Measurements from ENCODE around the gene CORO2B. TPM values are rescaled to one million over a fixed set of nuclear protein-coding genes. Genes with fewer than 3 reads are reported as not detected.

CORO2B gene
- polyA plus RNA-seq, 1 of the 3 experiments (the other 2 are of a cell fraction): 3.6 TPM

DNA sequence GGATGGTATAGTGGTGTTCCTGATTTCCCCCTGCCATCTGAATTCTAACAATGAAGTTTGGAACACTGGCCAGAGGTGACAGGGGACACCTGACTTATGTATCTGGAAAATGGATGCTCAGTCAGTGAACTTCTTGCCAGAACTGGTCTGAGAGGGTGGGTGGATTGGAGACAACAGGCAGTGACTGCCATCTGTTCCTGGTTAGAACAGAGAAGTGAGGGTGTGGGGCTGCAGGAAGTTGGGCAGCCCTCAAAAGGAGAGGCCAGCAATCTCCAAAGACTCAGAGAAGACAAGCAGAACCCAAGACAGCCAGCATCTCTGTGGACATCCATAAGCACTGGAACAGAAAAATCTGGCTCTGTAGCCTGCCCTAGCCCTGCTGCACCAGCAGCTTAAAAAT, 191.4 kb downstream of the CORO2B start:
- TF ChIP-seq TEAD4 (IDR thresholded peaks at IDR 0.05; ENCODE audit: borderline replicate concordance, insufficient read depth): no peak
- TF ChIP-seq TCF12 (IDR thresholded peaks at IDR 0.05): no peak
- no peak for TF ChIP-seq ZBTB33 (IDR thresholded peaks at IDR 0.05; ENCODE audit: borderline replicate concordance, low read depth)
- no peak for TF ChIP-seq FOXJ3 (CRISPR knock-in tag; IDR thresholded peaks at IDR 0.05)
- no peak for TF ChIP-seq MEF2A (IDR thresholded peaks at IDR 0.05; ENCODE audit: borderline replicate concordance, low read depth)
- TF ChIP-seq REST (IDR thresholded peaks at IDR 0.05; ENCODE audit: low read depth, low read length): no peak
- TF ChIP-seq RAD21 (IDR thresholded peaks at IDR 0.05; ENCODE audit: low read length): no peak
- TF ChIP-seq SIN3A (IDR thresholded peaks at IDR 0.05; ENCODE audit: borderline replicate concordance, low read depth, low read length): no peak
- TF ChIP-seq TAF1 (IDR thresholded peaks at IDR 0.05; ENCODE audit: borderline replicate concordance, low read depth, low read length): no peak
- TF ChIP-seq NRF1 (IDR thresholded peaks at IDR 0.05; ENCODE audit: low read depth, low read length): no peak
- TF ChIP-seq, protein P1, sequence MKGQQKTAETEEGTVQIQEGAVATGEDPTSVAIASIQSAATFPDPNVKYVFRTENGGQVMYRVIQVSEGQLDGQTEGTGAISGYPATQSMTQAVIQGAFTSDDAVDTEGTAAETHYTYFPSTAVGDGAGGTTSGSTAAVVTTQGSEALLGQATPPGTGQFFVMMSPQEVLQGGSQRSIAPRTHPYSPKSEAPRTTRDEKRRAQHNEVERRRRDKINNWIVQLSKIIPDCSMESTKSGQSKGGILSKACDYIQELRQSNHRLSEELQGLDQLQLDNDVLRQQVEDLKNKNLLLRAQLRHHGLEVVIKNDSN (IDR thresholded peaks at IDR 0.05; ENCODE audit: borderline replicate concordance, low read depth): no peak
- TF ChIP-seq GABPA (IDR thresholded peaks at IDR 0.05; ENCODE audit: low read depth): no peak
- TF ChIP-seq, protein P2, sequence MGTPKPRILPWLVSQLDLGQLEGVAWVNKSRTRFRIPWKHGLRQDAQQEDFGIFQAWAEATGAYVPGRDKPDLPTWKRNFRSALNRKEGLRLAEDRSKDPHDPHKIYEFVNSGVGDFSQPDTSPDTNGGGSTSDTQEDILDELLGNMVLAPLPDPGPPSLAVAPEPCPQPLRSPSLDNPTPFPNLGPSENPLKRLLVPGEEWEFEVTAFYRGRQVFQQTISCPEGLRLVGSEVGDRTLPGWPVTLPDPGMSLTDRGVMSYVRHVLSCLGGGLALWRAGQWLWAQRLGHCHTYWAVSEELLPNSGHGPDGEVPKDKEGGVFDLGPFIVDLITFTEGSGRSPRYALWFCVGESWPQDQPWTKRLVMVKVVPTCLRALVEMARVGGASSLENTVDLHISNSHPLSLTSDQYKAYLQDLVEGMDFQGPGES (IDR thresholded peaks at IDR 0.05; ENCODE audit: low read depth, low read length): no peak
- no peak for TF ChIP-seq EZH2phosphoT487 (IDR thresholded peaks at IDR 0.05; ENCODE audit: borderline replicate concordance, low read depth)
- Histone ChIP-seq H3K4me3 (ENCODE audit: low read depth in 2 of 2, low read length in 1 of 2) (no peak overlapping the region), H4K20me1 (ENCODE audit: insufficient read depth) (no peaks in the 10 kb centered on the region), H3K4me1 (ENCODE audit: control insufficient read depth in 1 of 2, insufficient read depth in 2 of 2, low read depth in 1 of 2, low read length in 1 of 2) (peaks cover 0 to 3% of the 10 kb centered on the region in 2 experiments; a peak in 1 of 4 replicates), H3K4me2 (no peak overlapping the region), H3K36me3 (replicated peaks in 1 of 2; ENCODE audit: control insufficient read depth in 1 of 2, insufficient read depth in 2 of 2, low read length in 1 of 2) (no peaks in the 10 kb centered on the region), H3K9ac (no peak overlapping the region), H3K9me2 (no peaks in the 10 kb centered on the region), H3K27me3 (ENCODE audit: insufficient read depth) (no peaks in the 10 kb centered on the region), H3K27ac (ENCODE audit: low read depth in 2 of 2, low read length in 1 of 2) (no peak overlapping the region), H2AFZ (ENCODE audit: low read depth) (no peak overlapping the region), H3K79me2 (ENCODE audit: insufficient read depth) (no peaks in the 10 kb centered on the region), H3F3A (replicated peaks; ENCODE audit: insufficient read depth) (no peaks in the 10 kb centered on the region), H3K9me3 (no peaks in the 10 kb centered on the region)
- CTCF ChIA-PET: interaction anchor here (0.6 to 1.5 kb wide), 3 partner anchors 14 to 211 kb away, joined by 3 to 4 read pairs (median 3); no protein-coding TSS in a partner anchor
- POLR2A ChIA-PET: interaction anchor here (0.7 kb wide), 1 partner anchor 1444 kb away, joined by 5 read pairs; no protein-coding TSS in a partner anchor
- DNase-seq: no peak
